HG03520 (cell line): Measurements from ENCODE around the gene PGF.

Experiments used
- ATAC-seq: cut with Tn5 transposase; IDR thresholded peaks from one replicate; pipeline ENCODE4 v1.9.1; 2021; ENCODE audit warnings: mild to moderate bottlenecking, moderate library complexity; ENCODE audit not compliant: unreplicated experiment

Gene PGF

DNA sequence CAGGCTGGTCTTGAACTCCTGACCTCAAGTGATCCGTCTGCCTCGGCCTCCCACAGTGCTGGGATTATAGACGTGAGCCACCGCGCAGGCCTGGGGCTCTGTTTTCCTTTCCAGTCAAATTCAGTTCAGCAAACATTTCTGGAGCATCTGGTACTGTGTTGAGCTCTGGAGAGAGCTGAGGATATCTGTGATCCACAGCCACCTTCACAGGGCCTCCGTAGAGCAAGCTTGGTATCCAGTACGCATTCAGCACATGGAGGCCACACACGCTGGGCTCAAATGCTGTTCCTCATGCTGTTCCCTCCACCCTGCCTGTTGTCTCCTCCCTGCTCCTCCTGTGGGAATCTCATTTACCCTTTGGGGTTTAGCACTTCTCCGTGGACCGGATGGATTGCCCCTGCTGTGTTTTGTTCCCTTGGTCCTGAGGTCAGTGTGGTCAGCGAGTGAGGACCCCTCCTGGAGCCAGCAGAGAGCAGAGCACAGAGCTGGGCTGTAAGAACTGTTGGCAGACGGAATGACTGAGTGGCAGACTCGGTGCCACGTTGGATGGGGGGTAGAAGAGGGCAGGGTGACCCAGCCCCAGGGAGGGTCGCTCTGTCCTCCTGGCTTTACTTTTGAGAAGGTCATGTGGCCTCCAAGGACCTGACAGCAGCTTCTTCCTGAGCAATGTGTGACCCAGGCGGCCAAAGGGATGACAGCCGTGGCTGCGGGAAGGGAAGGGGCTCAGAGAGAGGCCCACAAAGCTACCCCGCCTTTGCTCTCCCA lies 33.2 kb downstream of the PGF start:
- no peak for ATAC-seq

- no peak for ATAC-seq
These were observed 34.3 kb downstream of the PGF start for GRCh38 chr14:74921053-74921620.

- ATAC-seq = no peak
These were observed 35.1 kb downstream of the PGF start for GRCh38 chr14:74920281-74920680.

DNA sequence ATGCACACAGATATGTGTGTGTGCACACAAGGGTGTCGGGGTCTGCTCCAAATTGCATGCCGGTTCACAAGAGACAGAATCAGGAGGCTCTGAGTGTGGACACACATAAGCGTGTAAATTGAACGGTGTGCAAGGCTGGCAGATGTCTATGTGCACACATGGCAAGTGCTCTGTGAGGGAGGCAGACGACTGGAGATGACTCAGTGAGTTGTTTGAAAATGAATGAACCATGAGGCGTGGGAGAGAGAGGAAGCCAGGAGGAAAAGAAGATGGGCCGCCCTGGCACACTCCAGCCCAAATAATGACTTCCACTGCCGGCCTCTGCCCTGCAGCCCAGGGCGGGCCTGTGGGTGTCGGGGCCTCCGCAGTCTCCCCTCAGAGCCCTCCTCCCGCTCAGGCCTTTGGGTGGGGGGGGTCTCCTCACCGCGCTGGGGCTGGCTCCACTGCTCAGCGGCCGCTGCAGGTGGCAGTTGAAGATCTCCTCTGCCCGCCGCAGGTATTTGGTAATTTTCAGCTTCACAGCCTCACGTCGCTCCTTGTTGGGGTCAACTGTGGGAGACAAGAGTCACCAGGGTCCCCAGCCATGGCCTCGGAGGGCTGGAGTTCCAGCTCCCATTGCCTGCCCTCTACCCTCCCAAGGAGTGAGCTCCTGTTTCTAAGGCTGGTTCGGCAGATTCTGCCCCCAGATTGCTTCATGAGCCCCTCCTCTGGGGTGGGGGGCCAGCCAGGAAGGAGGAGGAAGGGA lies 35.8 kb downstream of the PGF start:
- no peak for ATAC-seq

DNA sequence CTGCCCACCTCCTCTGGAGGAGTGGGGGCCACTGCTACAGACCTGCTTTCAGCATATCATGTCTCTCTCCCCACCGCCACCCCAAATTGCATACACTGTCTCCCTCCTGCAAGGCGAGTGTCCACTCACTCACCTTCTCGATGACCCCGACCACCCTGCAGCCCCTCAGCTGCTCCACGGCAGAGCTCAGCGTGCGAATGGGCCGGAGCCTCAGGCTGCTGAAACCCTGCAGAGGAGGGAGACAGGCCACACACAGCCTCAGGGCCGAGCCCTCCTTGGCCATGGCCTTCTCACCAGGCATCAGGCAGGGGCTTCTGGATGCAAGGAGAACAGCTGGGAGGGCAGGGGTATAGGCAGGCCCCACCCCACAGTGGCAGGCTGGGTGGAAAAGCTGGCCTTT lies 37.0 kb downstream of the PGF start:
- no peak for ATAC-seq

DNA sequence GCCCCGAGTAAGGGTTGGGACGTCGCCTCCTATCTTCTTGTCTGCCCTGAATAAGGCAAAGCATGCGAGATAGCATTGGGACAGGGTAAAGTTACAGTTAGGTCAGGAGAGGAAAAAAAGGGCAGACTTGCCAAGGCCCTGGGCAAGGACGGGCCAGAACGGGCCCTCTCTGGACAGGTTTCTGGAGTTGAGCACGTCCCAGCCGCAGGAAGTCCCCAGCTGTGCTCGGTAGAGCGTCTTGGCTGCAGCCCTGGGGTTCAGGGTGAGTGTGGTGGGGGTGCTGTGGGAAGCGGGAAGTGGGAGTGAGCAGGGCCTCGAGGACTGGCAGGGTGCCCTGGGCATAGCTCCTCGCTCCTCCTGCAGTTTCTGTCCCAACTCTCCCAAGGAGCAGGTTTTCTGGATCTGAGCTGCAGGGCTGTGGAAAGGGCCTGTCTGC lies 37.7 kb downstream of the PGF start:
- no peak for ATAC-seq

DNA sequence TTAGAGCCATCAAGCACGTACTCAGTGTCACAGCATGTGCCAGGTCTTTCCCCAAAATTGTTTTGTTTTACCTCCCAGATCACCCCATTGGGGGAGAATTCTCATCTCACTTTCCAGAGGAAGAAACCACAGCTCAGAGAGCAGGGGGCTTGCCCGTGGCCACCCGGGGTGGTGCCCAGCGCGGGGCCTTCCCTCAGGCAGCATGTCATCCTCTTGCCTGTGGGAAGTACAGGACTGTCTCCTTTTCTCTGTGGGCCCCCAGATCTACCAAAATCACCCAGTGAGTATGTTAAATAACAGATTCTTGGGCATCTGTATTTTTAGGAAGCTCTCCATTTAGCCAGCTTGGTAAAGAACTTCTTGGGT lies 38.2 kb downstream of the PGF start:
- no peak for ATAC-seq

DNA sequence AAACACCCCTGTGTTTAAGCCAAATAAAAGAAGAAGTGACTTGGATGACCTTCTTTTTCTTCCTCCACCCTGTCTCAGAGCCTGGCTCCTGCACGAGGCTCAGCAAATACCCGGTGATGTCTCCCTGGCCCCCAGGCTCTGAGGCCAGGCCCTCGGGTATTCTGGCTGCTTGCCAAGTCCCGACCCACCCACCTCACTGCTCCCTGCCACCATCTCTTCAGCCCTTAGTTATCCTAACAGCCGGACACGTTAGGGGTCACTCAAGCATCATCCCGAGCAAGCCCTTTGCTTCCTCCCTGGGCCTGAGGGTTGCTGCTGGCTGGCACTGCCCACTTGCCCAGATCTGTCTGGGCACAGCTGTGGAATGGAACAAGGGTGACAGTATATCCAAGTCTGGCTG lies 39.6 kb downstream of the PGF start:
- no peak for ATAC-seq

DNA sequence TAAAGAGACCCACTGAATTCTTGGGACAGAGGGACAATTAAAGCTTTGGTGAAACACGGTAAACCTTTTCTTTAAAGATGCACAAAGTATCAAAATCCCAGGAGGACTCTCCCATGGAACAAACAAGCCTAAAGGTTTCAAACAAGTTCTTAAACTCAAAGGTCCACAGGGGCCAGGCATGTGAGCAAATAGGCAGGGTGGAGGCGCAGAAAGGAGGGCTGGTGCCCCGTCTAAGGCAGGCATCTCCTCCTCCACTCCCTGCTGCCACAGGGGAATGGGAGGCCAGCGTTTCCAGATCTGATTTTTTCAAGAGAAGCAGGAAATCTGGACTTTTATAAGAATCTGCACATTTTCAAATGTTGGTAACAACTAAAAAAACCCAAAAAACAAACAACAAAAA lies 40.0 kb downstream of the PGF start:
- ATAC-seq = no peak

DNA sequence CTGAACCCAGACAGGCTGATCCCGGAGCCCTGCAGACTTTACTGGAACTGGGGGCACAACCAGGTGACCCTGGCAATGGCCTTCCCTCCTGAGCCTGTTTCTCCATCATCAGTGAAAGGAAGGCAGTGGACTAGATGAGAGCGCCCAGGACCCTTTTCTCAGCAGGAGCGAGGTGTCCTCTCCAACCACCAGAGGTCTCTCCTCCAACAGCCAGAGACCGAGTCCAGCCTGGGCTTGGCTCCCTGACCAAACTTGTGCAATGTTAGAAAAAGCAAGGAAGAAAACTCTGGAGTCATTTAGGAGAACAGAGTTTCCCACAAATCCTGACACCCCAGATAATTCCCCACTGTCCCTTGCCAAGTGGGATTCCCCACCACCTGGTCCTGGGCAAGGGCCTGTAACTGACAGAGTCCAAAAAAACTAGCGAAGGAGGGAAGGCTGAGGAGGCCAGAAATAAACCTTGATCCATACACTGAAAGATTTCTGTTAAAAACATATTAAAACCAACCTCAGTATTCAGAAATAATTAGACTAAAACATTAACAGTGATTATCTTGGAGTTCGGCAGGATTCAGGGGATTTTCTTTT lies 41.3 kb downstream of the PGF start:
- ATAC-seq = no peak

- ATAC-seq = no peak
These were observed 41.9 kb downstream of the PGF start for GRCh38 chr14:74913393-74913910.

DNA sequence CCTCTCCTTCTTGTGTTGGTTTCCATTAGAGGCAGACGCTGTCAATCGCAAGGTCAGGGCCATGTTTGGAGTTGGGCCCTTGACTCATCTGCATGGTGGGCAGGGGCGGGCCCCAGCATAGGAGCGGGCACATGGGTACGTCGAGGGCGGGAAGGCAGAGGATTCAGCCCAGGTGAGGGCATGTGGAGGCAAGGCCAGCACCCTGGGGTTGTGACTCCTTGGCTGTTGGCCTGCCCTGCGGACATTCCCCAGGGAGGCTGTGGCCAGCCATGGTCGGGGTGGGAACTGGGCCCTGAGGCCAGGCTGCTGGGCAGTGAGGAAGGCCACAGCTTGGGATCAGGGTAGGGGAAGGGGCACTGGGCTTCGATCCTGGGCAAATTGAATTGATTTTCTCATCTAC lies 42.6 kb downstream of the PGF start:
- ATAC-seq = no peak

DNA sequence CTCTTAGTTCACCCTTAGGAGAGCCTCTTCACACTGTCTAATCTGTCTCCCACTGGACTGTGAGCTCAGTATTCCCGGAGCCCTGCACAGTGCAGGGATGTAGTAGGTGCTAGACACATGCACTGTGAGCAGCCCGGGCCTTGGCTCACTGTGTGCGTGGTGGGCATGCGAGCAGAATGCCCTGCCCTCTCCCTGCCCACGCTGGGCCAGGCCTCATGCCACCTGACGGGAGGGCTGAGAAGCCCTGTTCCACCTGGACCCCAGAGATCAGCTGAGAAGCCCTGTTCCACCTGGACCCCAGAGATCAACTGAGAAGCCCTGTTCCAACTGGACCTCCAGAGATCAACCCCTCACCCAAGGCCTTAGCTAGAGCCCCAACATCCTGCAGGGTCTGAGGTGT lies 43.3 kb downstream of the PGF start:
- no peak for ATAC-seq

DNA sequence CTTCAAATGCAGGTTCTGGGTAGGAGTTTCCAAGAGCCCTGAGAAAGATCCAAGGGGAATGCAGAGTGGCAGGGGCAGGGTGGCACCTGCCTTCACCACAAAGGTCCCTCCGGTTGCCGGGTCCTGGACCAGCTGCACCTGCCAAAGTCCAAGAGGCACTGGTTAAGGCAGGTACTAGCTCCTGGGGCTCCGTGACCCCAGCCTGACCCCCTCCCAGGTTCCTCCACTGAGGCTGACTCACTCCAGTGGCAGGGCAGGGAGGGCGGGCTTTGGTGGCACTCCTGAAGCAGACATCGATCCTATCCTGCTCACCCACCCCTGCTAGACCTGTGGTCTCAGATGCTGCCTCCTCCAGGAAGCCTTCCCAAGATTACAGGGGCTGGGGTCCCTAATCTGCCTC lies 43.7 kb downstream of the PGF start:
- ATAC-seq = no peak

DNA sequence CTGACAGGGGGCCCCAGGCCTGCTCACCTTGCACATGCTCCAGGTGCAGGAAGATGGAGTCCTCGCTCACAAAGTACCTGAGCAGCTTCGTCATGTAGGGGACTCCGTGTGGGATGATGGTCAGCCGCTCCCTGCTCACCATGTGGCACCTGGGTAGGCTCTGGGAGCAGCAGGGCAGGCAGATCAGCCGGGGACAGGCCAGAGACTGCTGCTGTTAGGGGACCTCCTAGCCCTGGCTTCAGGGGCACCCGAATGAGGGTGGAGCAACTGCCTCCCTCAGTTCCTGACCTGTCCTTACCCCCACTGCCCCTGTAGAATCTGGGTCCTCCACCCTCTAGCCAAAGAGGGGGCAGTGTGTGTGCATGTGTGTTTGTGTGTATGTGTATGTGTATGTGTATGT lies 44.2 kb downstream of the PGF start:
- ATAC-seq = no peak

DNA sequence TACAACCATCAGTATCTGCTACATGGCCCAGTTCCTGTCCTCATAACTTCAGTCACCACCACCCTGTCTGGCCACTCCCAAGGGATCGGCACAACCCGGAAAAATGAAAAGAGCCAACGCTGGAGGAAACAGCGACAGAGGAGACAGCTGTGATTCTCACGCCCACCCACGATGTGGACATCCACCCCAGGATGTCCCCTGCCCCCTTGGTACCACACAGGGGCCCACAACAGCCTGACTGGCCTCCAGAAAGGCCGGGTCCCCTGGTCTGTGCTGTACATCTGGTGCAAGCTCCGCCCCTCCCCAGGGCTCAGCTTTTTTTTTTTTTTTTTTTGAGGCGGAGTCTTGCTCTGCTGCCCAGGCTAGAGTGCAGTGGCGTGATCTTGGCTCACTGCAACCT lies 44.8 kb downstream of the PGF start:
- no peak for ATAC-seq

- ATAC-seq = no peak
These were observed 45.5 kb downstream of the PGF start for GRCh38 chr14:74909911-74910310.

DNA sequence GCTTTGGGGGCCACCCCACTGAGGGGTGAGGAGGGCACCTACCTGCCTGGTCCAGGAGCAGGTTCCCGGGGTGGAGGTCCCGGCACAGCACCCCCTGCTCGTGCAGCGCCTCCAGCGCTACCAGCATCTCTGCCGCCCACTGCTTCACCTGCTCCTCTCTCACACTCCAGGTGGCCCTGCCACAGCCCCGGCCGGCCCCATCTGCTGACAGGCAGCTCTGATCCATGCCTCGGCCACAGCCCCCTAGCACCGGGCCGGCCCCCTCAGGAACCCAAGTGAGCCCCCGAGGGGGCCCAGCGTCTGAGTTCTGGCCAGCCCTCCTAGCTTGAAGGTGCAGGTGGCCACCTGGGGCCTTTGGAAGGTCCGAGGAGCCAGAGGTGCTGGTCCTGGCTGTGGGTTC lies 45.9 kb downstream of the PGF start:
- ATAC-seq = no peak

DNA sequence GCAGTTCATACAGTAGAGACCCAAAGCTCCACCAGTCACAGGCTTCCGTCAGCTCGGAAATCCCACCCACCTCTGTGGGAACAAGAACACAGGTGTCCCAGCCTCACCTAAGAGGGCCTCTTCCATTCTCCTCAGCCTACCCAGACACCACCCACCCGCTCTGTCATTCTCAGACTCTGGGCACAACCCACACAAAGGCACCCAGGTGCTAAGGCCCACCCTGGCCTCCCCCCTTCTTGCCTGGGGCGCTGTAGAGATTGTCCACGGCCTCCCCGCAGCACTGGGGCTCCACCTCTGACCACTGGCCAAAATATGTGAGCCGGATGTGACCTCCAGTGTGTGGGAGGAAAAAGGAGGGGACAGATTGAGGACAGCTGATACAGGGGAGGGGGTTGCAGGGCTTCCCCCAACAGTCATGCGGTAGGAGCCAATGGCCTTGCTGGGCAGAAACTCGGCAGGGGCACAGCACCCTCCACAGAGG lies 46.5 kb downstream of the PGF start:
- ATAC-seq = no peak

- ATAC-seq = no peak
These were observed 47.7 kb downstream of the PGF start for GRCh38 chr14:74907744-74908143.

DNA sequence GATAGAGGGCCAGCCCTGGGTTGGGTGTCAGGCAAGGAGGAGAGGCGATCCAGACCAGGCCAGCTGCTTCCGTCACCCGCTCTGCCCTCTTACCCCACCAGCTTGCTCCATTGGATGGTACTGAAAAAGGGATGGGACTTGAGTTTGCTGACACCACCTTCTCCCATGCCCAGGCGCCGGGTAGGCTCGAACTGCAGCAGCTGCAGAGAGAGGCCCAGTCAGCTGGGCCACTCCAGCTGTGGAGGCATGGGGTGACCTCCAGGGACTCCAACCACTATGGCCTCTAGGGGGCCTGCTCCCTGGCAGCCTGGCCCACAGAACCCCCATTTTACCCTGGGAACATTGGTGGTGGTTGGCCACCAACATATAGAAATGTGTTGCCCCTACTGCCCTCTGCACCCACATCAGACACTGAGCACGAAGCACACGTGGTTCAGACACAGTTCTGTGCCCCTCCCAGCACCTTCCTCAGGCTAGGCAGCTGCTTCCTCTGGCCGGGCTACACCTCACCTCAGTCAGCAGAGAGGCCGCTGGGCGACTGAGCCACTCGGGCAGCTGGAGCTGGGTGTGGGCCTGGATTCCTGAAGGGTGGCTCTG lies 48.4 kb downstream of the PGF start:
- ATAC-seq = no peak
